Measurements from ENCODE around the gene RBMX.

Gene RBMX

GRCh38 chrX:136909119-136909705 lies 28.7 kb upstream of the RBMX start (continued):
- TF ChIP-seq ZBTB20 (tag by site-specific recombination; IDR thresholded peaks at IDR 0.05): peak; percentile 68
- TF ChIP-seq ZNF830 (tag by site-specific recombination; IDR thresholded peaks at IDR 0.05; ENCODE audit: low read depth): no peak
- peak; percentile 18; the same call in 1 of the 2 replicates for TF ChIP-seq GLIS2 (tag by site-specific recombination; IDR thresholded peaks at IDR 0.05)
- no peak for TF ChIP-seq BCL11B (tag by site-specific recombination; IDR thresholded peaks at IDR 0.05; ENCODE audit: low read depth)
- TF ChIP-seq SETDB1 (IDR thresholded peaks at IDR 0.05; ENCODE audit: insufficient read length, low read length): no peak
- no peak for TF ChIP-seq ZNF221 (tag by site-specific recombination; IDR thresholded peaks at IDR 0.05; ENCODE audit: borderline replicate concordance)
- no peak for TF ChIP-seq ZFP69B (tag by site-specific recombination; IDR thresholded peaks at IDR 0.05)
- TF ChIP-seq OVOL3 (tag by site-specific recombination; IDR thresholded peaks at IDR 0.05): no peak
- TF ChIP-seq ZNF155 (tag by site-specific recombination; IDR thresholded peaks at IDR 0.05): no peak
- TF ChIP-seq KLF1 (tag by site-specific recombination; IDR thresholded peaks at IDR 0.05): peak; percentile 68
- peak; percentile 65 for TF ChIP-seq SP2 (tag by site-specific recombination; IDR thresholded peaks at IDR 0.05)
- TF ChIP-seq ZBTB49 (tag by site-specific recombination; IDR thresholded peaks at IDR 0.05; ENCODE audit: low read depth): no peak
- TF ChIP-seq ZSCAN4 (tag by site-specific recombination; IDR thresholded peaks at IDR 0.05): no peak
- TF ChIP-seq ZNF280C (tag by site-specific recombination; IDR thresholded peaks at IDR 0.05): no peak
- peak; percentile 31; the same call in 1 of the 2 replicates for TF ChIP-seq ZNF692 (tag by site-specific recombination; IDR thresholded peaks at IDR 0.05)
- TF ChIP-seq ZNF404 (tag by site-specific recombination; IDR thresholded peaks at IDR 0.05): no peak
- no peak for TF ChIP-seq ZNF623 (tag by site-specific recombination; IDR thresholded peaks at IDR 0.05)
- no peak for TF ChIP-seq ZNF792 (tag by site-specific recombination; IDR thresholded peaks at IDR 0.05)
- TF ChIP-seq ZNF37A (tag by site-specific recombination; IDR thresholded peaks at IDR 0.05): no peak
- no peak for TF ChIP-seq ZBTB7A (tag by site-specific recombination; IDR thresholded peaks at IDR 0.05; ENCODE audit: low read depth)
- no peak for TF ChIP-seq ZNF132 (tag by site-specific recombination; IDR thresholded peaks at IDR 0.05; ENCODE audit: borderline replicate concordance)
- TF ChIP-seq REPIN1 (tag by site-specific recombination; IDR thresholded peaks at IDR 0.05; ENCODE audit: low read depth): no peak
- TF ChIP-seq ZNF146 (tag by site-specific recombination; IDR thresholded peaks at IDR 0.05): no peak
- no peak for TF ChIP-seq ZNF555 (tag by site-specific recombination; conservative IDR thresholded peaks at IDR 0.05)
- TF ChIP-seq ZNF791 (tag by site-specific recombination; IDR thresholded peaks at IDR 0.05): no peak
- no peak for TF ChIP-seq ZNF768 (tag by site-specific recombination; IDR thresholded peaks at IDR 0.05)
- TF ChIP-seq ZNF350 (tag by site-specific recombination; IDR thresholded peaks at IDR 0.05): no peak
- peak; percentile 89 for TF ChIP-seq KLF9 (tag by site-specific recombination; IDR thresholded peaks at IDR 0.05; ENCODE audit: low read depth)
- TF ChIP-seq ZNF19 (tag by site-specific recombination; IDR thresholded peaks at IDR 0.05; ENCODE audit: low read depth): no peak
- no peak for TF ChIP-seq ZFP3 (tag by site-specific recombination; IDR thresholded peaks at IDR 0.05; ENCODE audit: low read depth)
- TF ChIP-seq RBAK (tag by site-specific recombination; IDR thresholded peaks at IDR 0.05): no peak
- TF ChIP-seq ZNF521 (tag by site-specific recombination; IDR thresholded peaks at IDR 0.05): no peak
- TF ChIP-seq ZSCAN5A (tag by site-specific recombination; IDR thresholded peaks at IDR 0.05): no peak
- TF ChIP-seq ZNF530 (tag by site-specific recombination; IDR thresholded peaks at IDR 0.05; ENCODE audit: low read depth): no peak
